AG10803 (cell line): ENCODE results near the gene VTN.

Experiments used
- DNase-seq: peaks from one replicate; pipeline ENCODE4 v3.0.0; 2010; ENCODE audit warnings: low read depth
- H3K4me3 ChIP-seq: 2 replicates; pipeline ENCODE4 v1.5.1; 2011; ENCODE audit warnings: mild to moderate bottlenecking, low read length, control low read depth
- CTCF ChIP-seq: conservative IDR thresholded peaks from 2 replicates; pipeline ENCODE4 v1.5.1; 2011; ENCODE audit warnings: mild to moderate bottlenecking, low read length, control low read depth, inconsistent platforms

Gene VTN

DNA sequence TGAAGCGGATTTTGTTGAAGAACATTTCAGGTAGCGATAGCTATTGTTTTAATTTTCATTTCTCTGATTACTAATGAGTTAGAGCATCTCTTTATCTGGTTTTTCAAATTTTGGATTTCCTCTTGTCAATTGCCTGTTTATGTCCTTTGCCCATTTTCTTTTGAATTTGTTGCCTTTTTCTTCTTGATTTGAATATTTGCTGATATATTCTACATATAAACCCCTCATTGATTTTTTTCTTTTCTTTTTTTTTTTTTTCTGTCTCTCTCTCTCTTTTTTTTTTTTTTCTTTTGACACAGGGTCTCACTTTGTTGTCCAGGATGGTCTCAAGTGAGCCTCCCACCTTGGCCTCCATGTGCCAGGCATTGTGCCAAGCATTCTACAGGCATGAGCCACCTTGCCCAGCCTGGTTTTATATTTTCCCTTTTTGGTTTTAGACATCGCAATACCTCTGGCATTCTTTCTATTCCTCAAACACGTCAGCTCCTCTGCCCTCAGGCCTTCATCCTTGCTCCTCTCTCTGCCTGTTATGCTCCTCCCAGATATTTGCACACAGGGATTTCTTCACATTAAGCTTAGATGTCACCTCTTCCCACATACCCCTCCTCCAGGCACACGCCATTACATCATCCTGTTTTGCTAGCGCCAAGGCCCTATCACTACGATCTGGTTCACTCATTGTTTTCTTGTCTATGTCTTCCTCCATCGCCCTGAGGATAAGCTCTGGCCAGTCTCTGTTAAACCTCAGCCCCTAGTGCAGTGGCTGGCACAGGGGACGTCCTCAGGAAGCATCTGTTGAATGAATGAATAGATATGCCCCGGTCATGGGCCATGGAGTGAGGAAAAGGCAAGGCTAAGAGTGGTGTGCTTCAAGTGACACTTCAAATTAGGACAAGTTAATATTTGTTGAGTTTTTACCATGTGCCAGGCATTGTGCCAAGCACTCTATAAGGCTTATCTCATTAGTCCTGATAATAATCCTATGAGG is 10.0 kb upstream of the VTN start:
- no peak for TF ChIP-seq CTCF
- H3K4me3 ChIP-seq: no peak overlapping the region
- DNase-seq: peak; percentile 50

DNA sequence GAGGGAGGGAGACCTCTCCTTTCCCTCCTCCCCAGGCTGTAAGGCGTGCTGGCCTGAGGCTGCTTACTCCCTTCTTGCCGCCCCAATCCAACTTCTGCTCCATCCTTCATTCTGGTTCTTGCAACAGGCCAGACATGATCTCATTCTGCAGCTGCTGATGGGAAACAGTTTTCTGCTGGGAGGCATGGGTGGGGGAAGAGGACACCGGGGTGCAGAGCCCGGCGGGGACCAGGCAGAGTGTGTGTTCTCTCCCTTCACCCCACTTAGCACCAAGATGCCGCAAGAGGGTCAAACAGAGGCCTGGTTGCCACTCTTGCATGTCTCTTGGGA is 2.8 kb upstream of the VTN start:
- TF ChIP-seq CTCF: no peak
- H3K4me3 ChIP-seq: peak overlapping the region; percentile 70
- DNase-seq: no peak

DNA sequence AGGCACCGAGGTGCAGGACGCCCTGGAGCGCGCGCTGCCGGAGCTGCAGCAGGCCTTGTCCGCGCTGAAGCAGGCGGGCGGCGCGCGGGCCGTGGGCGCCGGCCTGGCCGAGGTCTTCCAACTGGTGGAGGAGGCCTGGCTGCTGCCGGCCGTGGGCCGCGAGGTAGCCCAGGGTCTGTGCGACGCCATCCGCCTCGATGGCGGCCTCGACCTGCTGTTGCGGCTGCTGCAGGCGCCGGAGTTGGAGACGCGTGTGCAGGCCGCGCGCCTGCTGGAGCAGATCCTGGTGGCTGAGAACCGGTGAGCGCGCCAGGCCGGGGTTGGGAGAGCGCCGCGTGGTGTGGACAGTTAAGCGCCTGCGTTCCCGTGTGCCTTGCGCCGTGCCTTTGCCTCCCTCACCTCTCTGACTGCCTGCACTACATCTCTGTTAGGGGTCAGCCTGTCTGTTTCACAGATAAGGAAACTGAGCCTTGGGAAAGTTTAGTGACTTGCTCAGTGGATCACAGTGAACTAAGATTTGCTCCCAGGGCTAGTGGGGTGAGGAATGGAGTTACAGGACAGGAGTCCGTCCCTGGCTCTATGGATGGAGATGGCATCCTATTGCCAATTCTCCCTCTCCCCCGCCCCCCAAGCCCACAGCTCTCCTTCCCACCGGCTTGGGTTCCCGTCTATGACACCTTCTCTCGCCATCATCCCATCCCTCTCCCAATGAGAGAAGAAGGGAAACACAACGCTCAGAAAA is 2.3 kb upstream of the VTN start:
- H3K4me3 ChIP-seq: peak overlapping the region; percentile 70
- TF ChIP-seq CTCF: no peak
- DNase-seq: peak; percentile 32

- no peak for TF ChIP-seq CTCF
- H3K4me3 ChIP-seq: peak within 1 kb of the TSS; percentile 70
- DNase-seq: peak; percentile 69
Observed at GRCh38 chr17:28371245-28372202, 1.4 kb upstream of the VTN start, which contains the start of gene SARM1. Gene SARM1, plus strand, starts transcription at chr17:28371694. Its CDS starts 339 bp downstream, at chr17:28372033.

GRCh38 chr17:28370744-28371103 is 617 bp upstream of the VTN start:
- no peak overlapping the region; the same call in 1 of the 2 replicates for H3K4me3 ChIP-seq
- no peak for TF ChIP-seq CTCF
- DNase-seq: no peak

GRCh38 chr17:28369684-28370034 is 448 bp downstream of the VTN start:
- H3K4me3 ChIP-seq: no peak overlapping the region
- no peak for DNase-seq
- TF ChIP-seq CTCF: no peak
